HG03139 (cell line): ENCODE measurements around the gene RNF32.

Experiments used
- ATAC-seq: cut with Tn5 transposase; IDR thresholded peaks from one replicate; pipeline ENCODE4 v1.9.1; 2021; ENCODE audit not compliant: unreplicated experiment

Gene RNF32

DNA sequence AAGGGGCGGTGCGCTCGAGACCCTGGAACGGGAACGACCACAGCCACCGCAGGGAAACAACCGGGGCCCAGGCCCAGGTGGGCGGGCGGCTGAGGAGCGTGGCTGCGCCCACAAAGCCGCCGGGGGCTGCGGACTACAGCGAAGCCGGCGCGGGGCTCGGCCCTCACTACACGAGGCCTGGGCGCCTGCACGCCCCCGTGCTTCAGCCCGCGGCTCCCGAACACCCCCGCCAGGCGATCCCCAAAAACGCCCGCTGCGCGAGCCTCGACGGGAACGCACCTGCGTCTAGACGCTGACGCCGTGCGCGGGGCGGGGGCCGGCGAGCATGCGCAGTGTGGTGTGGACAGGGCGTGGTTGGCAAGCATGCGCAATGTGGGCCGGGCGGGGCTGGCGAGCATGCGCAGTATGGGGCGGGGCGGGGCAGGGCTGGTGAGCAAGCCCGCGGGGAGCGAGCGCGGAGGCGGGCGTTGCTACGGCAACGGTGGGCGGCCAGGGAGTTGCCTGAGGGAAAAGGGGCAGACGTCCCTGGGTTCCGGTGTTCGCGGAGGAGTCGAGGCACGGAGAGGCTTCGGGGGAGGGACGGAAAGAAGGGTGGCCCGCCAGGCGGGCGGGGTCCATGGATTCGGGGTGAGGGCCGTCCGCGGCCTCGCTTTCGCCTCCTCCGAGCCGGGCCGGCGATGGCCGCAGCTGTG, at the start of gene RNF32:
TSS of gene RNF32 (plus strand) at position 518 of the 692 bp plus-strand sequence. CDS start 3,104 bp downstream, outside the sequence.
- peak; percentile 88 for ATAC-seq

DNA sequence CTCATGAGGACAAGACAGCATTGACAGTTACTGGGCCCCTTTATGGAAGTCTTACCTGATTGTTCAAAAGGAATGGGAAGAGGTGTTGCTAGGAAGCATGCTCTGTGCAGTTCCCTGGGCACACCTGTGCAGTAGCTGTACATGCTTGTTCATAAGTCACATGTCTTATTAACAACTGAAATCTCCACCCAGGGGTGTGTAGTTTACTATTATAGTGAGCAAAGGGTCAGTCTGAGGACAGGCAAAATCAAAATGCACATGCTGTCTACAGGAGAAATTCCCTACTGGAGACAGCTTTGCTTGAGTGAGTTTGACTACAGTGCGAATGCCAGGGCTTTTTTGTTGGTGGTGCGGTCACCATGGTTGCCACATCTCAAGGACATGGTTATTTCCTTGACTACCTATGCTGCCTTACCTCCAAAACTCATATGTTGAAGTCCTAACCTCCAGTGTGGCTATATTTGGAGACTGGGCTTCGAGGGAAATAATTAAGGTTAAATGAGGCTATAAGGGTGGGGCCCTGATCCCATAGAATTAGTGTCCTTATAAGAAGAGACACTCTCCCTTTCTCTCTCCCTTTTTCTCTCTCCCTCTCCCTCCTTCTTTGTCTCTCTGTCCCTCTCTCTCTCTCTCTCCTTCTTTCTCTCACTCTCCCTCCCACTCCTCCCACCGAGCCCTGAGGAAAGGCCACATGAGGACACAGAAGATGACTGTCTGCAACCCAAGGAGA, 48.3 kb upstream of the RNF32 start:
- ATAC-seq, result no peak

- no peak for ATAC-seq
Measured at GRCh38 chr7:156594283-156595080, 46.1 kb upstream of the RNF32 start.

- no peak for ATAC-seq
Measured at GRCh38 chr7:156600496-156600895, 40.1 kb upstream of the RNF32 start.

GRCh38 chr7:156602283-156602682, 38.3 kb upstream of the RNF32 start:
- no peak for ATAC-seq

DNA sequence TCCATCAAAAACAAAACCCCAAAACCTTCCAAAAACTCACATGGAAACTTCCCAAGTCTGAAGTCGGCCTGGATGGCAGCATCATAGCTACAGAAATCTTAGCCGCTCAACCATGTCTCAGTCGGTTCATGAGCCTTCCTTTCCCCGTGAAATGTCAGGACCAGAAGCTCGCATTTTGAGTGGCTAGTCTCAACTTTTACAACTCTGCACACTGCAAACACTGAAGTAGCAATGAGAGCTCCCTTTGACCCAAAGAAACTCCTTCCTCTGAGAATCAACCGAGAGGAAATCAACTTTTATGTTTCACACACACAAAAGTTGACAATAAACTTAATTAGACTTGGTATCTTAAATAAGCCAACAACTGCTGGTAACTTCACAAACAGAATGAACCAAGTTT, 37.6 kb upstream of the RNF32 start:
- ATAC-seq, result no peak

GRCh38 chr7:156603629-156604028, 36.9 kb upstream of the RNF32 start:
- no peak for ATAC-seq

DNA sequence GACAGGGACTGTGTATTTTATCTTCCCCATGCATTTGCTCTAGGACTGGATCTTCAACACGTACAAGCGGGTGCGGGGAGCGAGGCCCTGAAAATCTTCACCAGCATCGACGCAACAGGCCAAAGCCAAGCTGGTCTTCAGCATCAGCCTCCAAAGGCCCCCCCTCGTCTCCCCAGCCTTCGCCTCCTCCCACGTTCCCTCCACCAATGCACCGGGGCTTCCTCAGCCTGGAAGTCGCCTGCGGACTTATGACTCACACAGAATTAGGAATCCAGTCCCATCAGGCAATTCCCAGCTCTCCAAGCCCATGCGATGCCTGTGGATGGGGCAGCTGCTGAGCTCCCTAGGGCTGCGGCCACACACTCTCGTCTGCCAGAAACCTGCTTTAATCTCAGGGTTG, 36.3 kb upstream of the RNF32 start:
- ATAC-seq, result no peak

- ATAC-seq, result no peak
Measured at GRCh38 chr7:156604836-156605695, 35.5 kb upstream of the RNF32 start.

DNA sequence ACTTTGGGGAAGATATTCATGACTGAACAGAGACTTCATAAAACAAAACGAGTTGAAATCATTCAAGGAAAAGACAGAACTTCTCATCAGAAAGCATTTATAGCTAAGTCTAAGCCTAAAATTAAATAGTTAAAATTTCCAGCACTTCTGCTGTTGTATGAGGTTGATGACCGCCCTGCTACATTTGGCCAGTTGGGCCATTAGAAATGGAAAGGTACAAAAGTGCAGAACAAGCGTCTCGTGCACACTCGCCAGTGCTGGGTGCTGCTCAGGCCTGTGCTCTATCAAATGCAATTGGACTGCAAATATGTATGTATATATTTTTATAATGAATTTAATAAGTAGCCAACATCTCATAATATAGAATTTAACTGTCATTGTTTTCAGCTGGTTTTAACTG, 34.4 kb upstream of the RNF32 start:
- ATAC-seq, result no peak

- no peak for ATAC-seq
Measured at GRCh38 chr7:156606691-156607331, 33.8 kb upstream of the RNF32 start.

DNA sequence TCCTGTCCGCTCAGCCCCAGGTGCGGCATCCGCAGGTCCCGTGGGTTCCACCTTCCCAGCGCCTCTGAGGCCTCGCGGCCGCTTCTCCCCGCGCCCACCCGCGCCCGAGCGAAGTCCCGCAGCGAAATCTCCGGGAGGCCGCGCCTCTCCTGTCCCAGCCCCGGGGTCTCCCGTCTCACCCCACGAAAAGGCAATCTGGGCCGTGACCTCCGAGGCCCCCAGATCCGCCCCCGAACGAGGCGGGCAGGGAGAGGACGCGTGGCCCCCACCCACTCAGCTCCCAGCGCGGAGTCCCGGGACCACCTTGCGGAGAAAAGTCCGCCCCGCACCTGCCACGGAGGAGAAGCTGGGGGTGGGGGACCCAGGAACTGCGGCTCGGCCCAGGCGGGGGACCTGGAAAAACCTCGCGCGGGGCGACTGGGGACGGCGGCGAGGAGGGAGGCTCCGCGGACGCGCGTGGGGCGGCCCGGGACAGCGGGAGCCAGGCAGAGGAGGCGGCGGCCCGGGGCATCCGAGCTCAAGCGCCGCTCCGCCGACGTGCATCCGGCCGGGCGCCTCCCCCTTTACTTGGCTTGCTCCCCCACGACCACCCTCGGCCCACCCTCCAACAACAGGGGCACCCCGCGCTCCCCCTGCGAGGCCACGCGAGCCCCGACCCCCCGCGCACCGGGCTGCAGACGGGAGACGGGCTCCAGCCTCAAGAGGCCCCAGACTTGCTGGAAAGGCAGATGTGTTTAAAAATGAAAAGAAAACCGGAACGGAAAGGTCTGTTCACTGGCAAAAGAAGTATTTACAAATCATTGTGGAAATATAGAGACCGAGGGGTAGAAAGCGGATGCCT, 33.0 kb upstream of the RNF32 start:
- ATAC-seq, result no peak

DNA sequence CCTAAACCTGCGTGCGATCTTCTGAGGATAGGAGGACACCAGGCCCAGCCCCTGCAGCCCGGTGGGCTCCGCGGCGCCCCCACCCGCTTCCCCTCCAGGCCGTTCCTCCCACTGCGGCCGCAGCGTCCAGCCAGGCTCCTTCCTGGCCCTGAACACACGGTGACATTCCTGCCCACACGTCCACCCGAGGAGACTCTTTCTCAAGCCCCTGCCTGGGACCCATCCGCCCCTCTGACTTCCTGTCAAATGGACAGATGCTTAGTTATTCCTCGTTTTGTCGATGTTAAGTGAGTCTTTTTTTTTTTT, 32.4 kb upstream of the RNF32 start:
- ATAC-seq, result no peak

DNA sequence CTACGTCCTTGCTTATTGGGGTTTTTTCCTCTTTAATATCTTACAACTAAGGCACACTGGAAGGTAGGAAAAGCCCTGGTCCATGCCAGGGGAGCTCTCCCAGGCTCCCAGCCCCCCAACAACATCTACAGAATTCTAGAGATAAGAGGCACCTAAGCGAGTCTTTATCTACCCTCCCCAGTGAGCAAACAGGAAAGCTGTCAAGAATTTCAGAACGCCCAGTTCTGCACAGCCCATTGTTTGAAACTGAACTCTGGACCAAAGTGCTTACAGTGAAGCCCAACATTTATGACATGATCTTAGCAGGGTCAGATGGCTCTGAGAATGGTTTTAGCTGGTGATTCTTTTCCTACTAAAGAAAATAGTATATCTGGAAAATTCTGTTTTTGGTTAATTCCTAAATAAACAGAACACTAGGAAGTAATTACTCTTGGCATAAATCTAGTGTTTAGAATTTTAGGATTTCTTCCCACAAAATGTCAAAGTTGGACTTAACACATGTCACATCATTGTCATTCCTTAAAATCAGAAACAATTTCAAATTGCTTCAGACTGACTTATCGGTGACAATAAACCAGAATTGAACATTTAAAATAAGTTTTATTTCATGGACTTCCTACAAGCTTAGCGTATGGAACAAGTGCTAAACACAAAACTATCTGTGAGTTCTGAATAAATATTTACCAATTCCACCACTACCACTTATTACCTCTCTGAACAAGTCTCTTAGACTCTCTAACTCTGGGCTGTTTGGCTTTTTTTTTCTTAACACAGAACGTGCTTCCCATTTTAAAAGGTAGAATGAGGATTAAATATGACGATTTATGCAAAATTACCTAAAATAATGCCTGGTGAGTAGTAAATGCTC, 31.3 kb upstream of the RNF32 start:
- ATAC-seq, result no peak

DNA sequence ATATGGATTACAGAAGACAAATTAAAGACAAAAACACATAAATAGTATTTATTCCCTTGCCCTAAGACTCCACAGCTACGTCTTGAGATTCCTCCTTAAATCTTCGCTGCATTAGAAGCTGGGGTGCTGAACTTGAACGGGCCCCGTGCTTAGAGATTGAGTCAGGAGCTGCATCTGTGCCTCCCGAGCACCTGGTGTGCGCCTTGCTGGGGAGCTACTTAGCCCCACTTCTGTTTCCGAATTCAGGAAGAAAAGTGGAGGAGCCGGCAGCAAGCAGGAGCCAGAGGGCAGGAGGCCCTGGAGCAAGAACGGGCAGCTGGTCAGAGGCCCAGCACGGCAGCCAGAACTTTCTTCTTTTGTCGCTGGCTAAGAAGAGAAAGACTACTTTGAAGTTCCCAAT, 30.4 kb upstream of the RNF32 start:
- no peak for ATAC-seq

DNA sequence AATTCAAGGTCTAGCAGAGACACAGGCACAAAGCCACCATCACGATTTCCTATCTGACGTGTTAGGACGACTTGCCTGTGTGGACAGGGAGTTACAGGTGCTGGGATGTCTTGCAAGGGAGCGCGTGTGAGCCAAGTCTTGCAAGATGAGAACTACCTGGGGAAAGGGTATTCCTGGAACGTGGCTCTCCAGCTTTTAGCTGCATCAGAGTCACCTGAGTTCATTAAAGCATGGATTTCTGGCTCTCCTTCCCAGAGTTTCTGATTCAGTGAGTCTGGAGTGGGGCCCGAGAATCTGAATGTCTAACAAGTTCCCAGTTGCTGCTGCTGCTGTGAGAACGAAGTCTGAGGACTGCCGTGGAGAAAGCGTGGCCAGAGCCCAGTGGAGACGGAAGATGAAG, 30.0 kb upstream of the RNF32 start:
- ATAC-seq, result no peak

GRCh38 chr7:156611014-156612010, 29.3 kb upstream of the RNF32 start:
- no peak for ATAC-seq

- ATAC-seq, result no peak
Measured at GRCh38 chr7:156612930-156613329, 27.6 kb upstream of the RNF32 start.
